ENCODE results near the gene RALGPS2.
"Not testable (repeated sequence)": the region's sequence is repeated elsewhere in the genome, so short reads cannot be mapped to it uniquely, and the experiment has no call there.

Gene RALGPS2

GRCh38 chr1:178738780-178739179 lies 13.7 kb downstream of the RALGPS2 start:
- no peak for DNase-seq (ENCODE audit: low spot score)
- TF ChIP-seq CTCF (IDR thresholded peaks at IDR 0.05; ENCODE audit: extremely low read depth, missing control alignments) = no peak

GRCh38 chr1:178739285-178740045 lies 14.4 kb downstream of the RALGPS2 start:
- no peak for TF ChIP-seq CTCF (IDR thresholded peaks at IDR 0.05; ENCODE audit: extremely low read depth, missing control alignments)
- no peak for DNase-seq (ENCODE audit: low spot score)

DNA sequence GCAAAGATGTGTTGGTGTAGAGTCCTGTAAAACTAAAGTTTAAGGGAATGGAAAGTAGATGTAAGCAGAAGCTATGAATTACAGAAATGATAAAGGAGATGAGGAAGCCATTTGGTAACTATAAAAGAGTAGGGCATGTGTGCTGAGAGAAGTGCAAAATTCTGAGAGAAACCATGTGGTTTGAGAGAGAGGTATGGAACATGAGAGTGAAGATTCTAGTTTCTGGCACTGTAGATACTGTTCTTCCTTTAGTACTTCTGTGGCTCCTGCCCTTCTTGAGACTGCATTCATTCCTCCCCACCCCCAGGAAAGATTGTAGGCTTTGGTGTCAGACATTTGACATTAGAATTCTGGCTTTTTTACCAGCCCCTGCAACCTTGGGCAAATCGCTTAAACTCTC lies 15.4 kb downstream of the RALGPS2 start:
- TF ChIP-seq CTCF (IDR thresholded peaks at IDR 0.05; ENCODE audit: extremely low read depth, missing control alignments) = no peak

DNA sequence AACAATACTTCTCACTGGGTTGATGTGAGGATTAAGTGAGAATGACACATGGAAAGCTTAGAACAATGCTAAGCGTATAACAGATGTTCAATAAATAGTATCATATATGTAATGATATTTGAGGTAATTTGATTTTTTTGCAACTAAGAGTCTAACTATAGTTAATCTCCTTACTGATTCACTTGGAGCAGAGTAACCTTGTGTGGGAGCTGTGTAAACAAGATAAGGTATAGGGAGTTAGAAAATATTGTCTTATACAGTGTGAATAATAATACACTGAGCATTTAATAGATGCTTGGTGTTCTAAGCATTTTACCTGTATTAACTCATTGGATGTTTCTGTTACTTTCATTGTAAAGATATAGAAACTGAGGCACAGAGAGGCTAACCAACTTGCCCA lies 15.9 kb downstream of the RALGPS2 start:
- DNase-seq (ENCODE audit: low spot score) = no peak
- no peak for TF ChIP-seq CTCF (IDR thresholded peaks at IDR 0.05; ENCODE audit: extremely low read depth, missing control alignments)

More for the DNA sequence above, 15.4 kb downstream of the RALGPS2 start:
- DNase-seq (ENCODE audit: low spot score) = no peak

DNA sequence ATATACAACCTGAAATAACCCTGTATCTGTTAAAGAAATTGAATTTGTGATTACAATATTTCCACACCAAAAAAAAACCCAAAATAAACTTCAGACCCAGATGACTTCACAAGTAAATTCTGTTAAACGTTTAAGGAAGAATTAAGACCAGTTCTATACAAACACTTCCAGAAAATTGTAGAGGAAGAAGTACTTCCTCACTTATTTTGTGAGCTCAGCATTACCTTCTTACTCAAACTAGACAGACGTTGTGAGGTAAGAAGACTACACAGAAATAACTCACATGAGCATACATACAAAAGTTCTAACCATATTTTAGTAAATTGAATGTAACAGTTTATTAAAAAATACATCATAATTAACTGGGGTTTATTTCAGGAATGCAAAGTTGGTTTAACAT lies 18.8 kb downstream of the RALGPS2 start:
- TF ChIP-seq CTCF (IDR thresholded peaks at IDR 0.05; ENCODE audit: extremely low read depth, missing control alignments) = no peak
- DNase-seq (ENCODE audit: low spot score) = no peak

DNA sequence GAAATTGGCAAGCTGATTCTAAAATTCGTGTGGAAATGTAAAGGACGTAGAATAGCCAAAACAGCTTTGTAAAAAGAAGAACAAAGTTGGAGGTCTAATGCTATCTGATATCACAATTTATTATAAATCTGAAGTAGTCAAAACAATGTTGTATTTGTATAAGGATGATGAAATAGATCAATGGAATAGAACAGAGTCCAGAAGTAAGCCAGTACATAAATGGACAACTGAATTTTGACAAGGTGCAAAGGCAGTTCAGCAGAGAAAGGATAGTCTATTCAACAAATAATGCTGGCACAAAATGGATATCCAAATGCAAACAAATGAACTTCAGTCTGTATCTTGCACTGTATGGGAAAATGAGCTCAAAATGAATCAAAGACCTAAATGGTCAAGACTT lies 20.2 kb downstream of the RALGPS2 start:
- no peak for DNase-seq (ENCODE audit: low spot score)
- no peak for TF ChIP-seq CTCF (IDR thresholded peaks at IDR 0.05; ENCODE audit: extremely low read depth, missing control alignments)

GRCh38 chr1:178746345-178746744 lies 21.3 kb downstream of the RALGPS2 start:
- no peak for TF ChIP-seq CTCF (IDR thresholded peaks at IDR 0.05; ENCODE audit: extremely low read depth, missing control alignments)
- DNase-seq (ENCODE audit: low spot score) = no peak

DNA sequence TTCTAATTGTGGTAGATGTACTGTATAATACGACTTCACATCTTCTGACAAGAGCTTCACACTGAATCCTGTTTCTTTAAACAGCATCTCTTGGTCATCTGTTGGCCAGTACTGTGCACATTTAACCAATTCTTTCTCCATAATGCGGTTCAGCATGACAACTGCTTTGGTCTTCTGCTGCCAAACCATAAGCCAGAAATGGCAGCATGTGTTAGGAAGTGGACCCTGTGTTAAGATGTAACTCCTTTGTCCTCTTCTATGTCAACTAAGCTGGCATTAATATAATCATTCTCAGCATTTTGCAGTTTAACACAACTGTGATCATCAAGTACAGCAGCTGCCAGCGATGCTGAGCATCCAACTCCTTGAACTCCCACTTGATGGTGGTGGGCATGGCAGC lies 22.3 kb downstream of the RALGPS2 start:
- DNase-seq (ENCODE audit: low spot score) = not testable (repeated sequence)
